ENCODE results near the gene ADCY3. TPM values are rescaled to one million over a fixed set of nuclear protein-coding genes. Genes with fewer than 3 reads are reported as not detected.

Gene ADCY3
- total RNA-seq, 2 donors from 2014 or later: 25.2 to 33.7 TPM

- no peak for TF ChIP-seq CTCF (IDR thresholded peaks at IDR 0.05)
- Histone ChIP-seq H3K4me3 (no peak overlapping the region), H3K4me1 (no peaks in the 10 kb centered on the region), H3K27me3 (no peaks in the 10 kb centered on the region), H3K9me3 (no peaks in the 10 kb centered on the region), H3K9ac (ENCODE audit: low read depth in 2 of 2, low read length in 2 of 2) (no peak overlapping the region), H3K27ac (no peak overlapping the region), H3K36me3 (no peaks in the 10 kb centered on the region)
- DNase-seq: no peak
- intact Hi-C loops (cut with DNase I): no loop called here
Measured at GRCh38 chr2:24845691-24846090, 74.3 kb downstream of the ADCY3 start.

- TF ChIP-seq CTCF (IDR thresholded peaks at IDR 0.05): no peak
- Histone ChIP-seq H3K36me3 (no peaks in the 10 kb centered on the region), H3K4me1 (no peaks in the 10 kb centered on the region), H3K9ac (ENCODE audit: low read depth in 2 of 2, low read length in 2 of 2) (no peak overlapping the region), H3K27me3 (no peaks in the 10 kb centered on the region), H3K27ac (no peak overlapping the region), H3K4me3 (no peak overlapping the region), H3K9me3 (no peaks in the 10 kb centered on the region)
- DNase-seq: no peak
- intact Hi-C loops (cut with DNase I): no loop called here
Measured at GRCh38 chr2:24844023-24844685, 75.9 kb downstream of the ADCY3 start.

GRCh38 chr2:24843330-24843860 is 76.6 kb downstream of the ADCY3 start:
- TF ChIP-seq CTCF (IDR thresholded peaks at IDR 0.05): no peak
- Histone ChIP-seq H3K4me1 (no peaks in the 10 kb centered on the region), H3K27ac (no peak overlapping the region), H3K9me3 (no peaks in the 10 kb centered on the region), H3K4me3 (no peak overlapping the region), H3K36me3 (no peaks in the 10 kb centered on the region), H3K27me3 (no peaks in the 10 kb centered on the region), H3K9ac (ENCODE audit: low read depth in 2 of 2, low read length in 2 of 2) (no peak overlapping the region)
- intact Hi-C loops (cut with DNase I): no loop called here
- DNase-seq: no peak

- DNase-seq: no peak
- TF ChIP-seq CTCF (IDR thresholded peaks at IDR 0.05): no peak
- no peak overlapping the region for H3K27ac ChIP-seq
- no peaks in the 10 kb centered on the region for H3K4me1 ChIP-seq
- H3K36me3 ChIP-seq: no peaks in the 10 kb centered on the region
- no peaks in the 10 kb centered on the region for H3K27me3 ChIP-seq
- no peaks in the 10 kb centered on the region for H3K9me3 ChIP-seq
- no peak overlapping the region for H3K4me3 ChIP-seq
- intact Hi-C loops (cut with DNase I): no loop called here
- no peak overlapping the region for H3K9ac ChIP-seq (ENCODE audit: low read depth in 2 of 2, low read length in 2 of 2)
Measured at GRCh38 chr2:24842081-24843050, 77.7 kb downstream of the ADCY3 start.

GRCh38 chr2:24840962-24841945 is 78.8 kb downstream of the ADCY3 start:
- no peaks in the 10 kb centered on the region for H3K9me3 ChIP-seq
- no peaks in the 10 kb centered on the region for H3K4me1 ChIP-seq
- H3K27me3 ChIP-seq: no peaks in the 10 kb centered on the region
- H3K9ac ChIP-seq (ENCODE audit: low read depth in 2 of 2, low read length in 2 of 2): no peak overlapping the region
- intact Hi-C loops (cut with DNase I): no loop called here
- H3K4me3 ChIP-seq: no peak overlapping the region
- no peak for DNase-seq
- H3K36me3 ChIP-seq: no peaks in the 10 kb centered on the region
- no peak for TF ChIP-seq CTCF (IDR thresholded peaks at IDR 0.05)
- H3K27ac ChIP-seq: no peak overlapping the region
